ENCODE data around the gene CADM2. TPM values are rescaled to one million over a fixed set of nuclear protein-coding genes. Genes with fewer than 3 reads are reported as not detected.
A peak's percentile ranks its signal among the peaks of the same experiment; 100 is the strongest.

Gene CADM2
- total RNA-seq, 1 experiment from 2014 or later, result 10.9 TPM

DNA sequence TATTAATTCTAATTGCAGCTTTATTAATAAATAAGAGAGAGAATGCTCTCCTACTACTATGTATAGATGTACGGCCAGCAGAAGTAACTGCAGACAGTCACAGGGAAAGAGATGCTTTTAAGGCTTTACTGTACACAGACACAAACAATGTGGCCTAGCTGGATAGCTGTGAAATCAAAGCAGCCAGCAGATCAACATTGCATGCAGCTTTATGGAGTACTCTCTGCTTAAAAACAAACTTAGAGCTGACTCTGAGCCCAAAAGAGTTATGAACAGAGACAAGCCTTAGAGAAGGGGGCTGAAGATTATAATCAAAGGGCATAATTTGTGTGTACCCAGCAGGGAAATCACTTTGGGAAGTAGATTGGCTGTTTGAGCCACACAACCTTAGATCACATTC, 47.2 kb downstream of the CADM2 start:
- no peak for DNase-seq
- Histone ChIP-seq H3K4me1 (ENCODE audit: insufficient read depth, low read length) (no peaks in the 10 kb centered on the region), H2AFZ (ENCODE audit: low read length) (no peak overlapping the region), H3K79me1 (ENCODE audit: insufficient read depth, low read depth, low read length, poor library complexity, severe bottlenecking) (no peaks in the 10 kb centered on the region), H3K9me3 (ENCODE audit: control insufficient read depth, low read depth, low read length) (no peaks in the 10 kb centered on the region), H4K8ac (replicated peaks; ENCODE audit: insufficient read length, low read depth, low read length) (no peak overlapping the region), H2AK5ac (ENCODE audit: insufficient read length, low read length) (no peak overlapping the region), H2BK120ac (ENCODE audit: low read depth, low read length, poor library complexity, severe bottlenecking) (no peak overlapping the region), H3K4ac (ENCODE audit: low read depth, low read length) (no peak overlapping the region), H2BK12ac (ENCODE audit: insufficient read length, low read depth, low read length) (no peak overlapping the region), H3K79me2 (ENCODE audit: insufficient read depth, low read length) (no peaks in the 10 kb centered on the region), H3K18ac (ENCODE audit: insufficient read length, low read depth, low read length) (no peak overlapping the region), H3K23ac (ENCODE audit: insufficient read length, low read depth, low read length) (no peak overlapping the region), H4K5ac (ENCODE audit: insufficient read length, low read depth, low read length) (no peak overlapping the region), H3T11ph (ENCODE audit: low read length) (no peak overlapping the region), H4K91ac (ENCODE audit: insufficient read length, low read depth, low read length) (no peak overlapping the region), H2BK15ac (ENCODE audit: low read depth, low read length) (no peak overlapping the region), H3K27ac (ENCODE audit: insufficient read length, low read depth, low read length) (no peak overlapping the region), H4K20me1 (ENCODE audit: control insufficient read depth, insufficient read depth, insufficient read length) (no peaks in the 10 kb centered on the region), H3K4me2 (ENCODE audit: insufficient read depth, insufficient read length, low read length) (no peak overlapping the region), H3K56ac (ENCODE audit: insufficient read length, low read depth, low read length) (no peak overlapping the region), H2BK5ac (ENCODE audit: insufficient read length, low read length) (no peak overlapping the region), H3K23me2 (ENCODE audit: insufficient read length, low read depth, low read length, poor library complexity, severe bottlenecking) (no peaks in the 10 kb centered on the region), H3K14ac (ENCODE audit: insufficient read depth, low read length) (no peak overlapping the region), H3K9ac (ENCODE audit: extremely low read depth, insufficient read length, low read length) (no peak overlapping the region), H3K27me3 (ENCODE audit: insufficient read depth, low read length) (no peaks in the 10 kb centered on the region), H2BK20ac (ENCODE audit: low read depth, low read length, poor library complexity, severe bottlenecking) (no peak overlapping the region)
- Mint-ChIP-seq H3K9me3 (no peaks in the 10 kb centered on the region), H3K4me3 (no peak overlapping the region), H3K27me3 (ENCODE audit: low read depth) (no peaks in the 10 kb centered on the region), H3K27ac (0 out of 7 replicates have a peak overlapping the region, but pooled peaks of 2 of the 3 experiments have one; percentile 9 to 46), H3K4me1 (peaks cover 17 to 23% of the 10 kb centered on the region in 2 experiments), H3K36me3 (ENCODE audit: insufficient read depth in 1 of 3, low read depth in 3 of 3) (no peaks in the 10 kb centered on the region)
- WGBS (ENCODE audit: extremely low coverage, insufficient read length, low lambda C conversion rate), result no CpG with 5 or more reads among the region's 1 CpG
- TF ChIP-seq, protein P1, sequence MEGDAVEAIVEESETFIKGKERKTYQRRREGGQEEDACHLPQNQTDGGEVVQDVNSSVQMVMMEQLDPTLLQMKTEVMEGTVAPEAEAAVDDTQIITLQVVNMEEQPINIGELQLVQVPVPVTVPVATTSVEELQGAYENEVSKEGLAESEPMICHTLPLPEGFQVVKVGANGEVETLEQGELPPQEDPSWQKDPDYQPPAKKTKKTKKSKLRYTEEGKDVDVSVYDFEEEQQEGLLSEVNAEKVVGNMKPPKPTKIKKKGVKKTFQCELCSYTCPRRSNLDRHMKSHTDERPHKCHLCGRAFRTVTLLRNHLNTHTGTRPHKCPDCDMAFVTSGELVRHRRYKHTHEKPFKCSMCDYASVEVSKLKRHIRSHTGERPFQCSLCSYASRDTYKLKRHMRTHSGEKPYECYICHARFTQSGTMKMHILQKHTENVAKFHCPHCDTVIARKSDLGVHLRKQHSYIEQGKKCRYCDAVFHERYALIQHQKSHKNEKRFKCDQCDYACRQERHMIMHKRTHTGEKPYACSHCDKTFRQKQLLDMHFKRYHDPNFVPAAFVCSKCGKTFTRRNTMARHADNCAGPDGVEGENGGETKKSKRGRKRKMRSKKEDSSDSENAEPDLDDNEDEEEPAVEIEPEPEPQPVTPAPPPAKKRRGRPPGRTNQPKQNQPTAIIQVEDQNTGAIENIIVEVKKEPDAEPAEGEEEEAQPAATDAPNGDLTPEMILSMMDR (conservative IDR thresholded peaks at IDR 0.05), result no peak

Measured in H9 (cell line).